Dermis blood vessel endothelial cell (primary cell): ENCODE data around the gene EFCAB6. TPM values are rescaled to one million over a fixed set of nuclear protein-coding genes. Genes with fewer than 3 reads are reported as not detected.

ENCODE experiments used
- DNase-seq: peaks from one replicate; pipeline ENCODE4 v3.0.0; 2010
- total RNA-seq: library from RNA; depleted of rRNA; stranded (reverse); fragments of >200 nt; gene quantifications from 2 replicates; pipeline ENCODE4 v1.2.3, GENCODE V29; 2014

EFCAB6 gene
- total RNA-seq, 1 donor from 2014 or later: under 0.01 TPM

DNA sequence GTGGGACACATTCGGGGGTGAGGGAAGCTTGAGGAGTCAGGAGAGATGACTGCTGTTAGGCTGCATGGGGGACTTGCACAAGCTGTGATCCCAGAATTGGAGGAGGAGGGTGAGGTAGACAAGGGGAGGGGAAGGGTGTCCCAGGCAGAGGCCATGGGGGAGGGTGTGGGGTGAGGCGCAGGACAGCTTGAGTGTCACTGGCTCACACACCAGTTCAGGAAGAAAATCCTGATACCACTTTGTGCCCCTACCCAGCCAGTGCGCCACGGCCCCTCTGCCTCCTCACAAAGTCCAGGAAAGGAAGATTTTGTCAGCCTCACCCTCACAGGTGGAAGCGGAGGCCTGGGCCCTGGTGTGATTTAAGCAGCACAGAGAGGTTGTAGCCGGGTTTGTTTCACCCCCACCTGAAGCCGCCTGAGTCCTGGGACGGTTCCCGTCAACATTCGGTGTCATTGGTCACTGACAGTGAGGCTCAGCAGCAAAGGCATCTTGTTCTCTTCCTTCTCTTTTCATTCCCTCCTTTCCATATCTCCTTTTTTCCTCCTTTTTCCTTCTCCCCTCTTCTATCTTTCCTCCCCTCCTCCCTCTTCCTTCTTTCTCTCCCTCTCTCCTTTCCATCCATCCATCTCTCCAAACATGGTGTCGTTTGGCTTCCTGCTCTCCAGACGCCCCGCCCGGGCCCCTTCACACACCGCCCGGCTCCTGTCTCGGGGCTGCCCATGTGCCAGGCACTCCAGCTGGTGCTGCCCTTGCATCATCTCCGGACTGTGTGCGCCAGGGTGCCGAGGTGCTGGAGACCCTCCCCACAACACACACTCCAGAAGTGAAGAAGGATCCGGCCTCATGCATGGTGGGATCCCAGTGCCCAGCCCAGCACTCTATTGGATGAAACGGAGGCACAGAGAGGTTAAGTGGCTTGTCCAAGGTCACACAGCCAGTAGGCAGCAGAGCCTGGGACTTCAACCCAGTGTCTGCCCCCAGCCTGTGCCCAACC, 311.0 kb downstream of the EFCAB6 start:
- DNase-seq: no peak

DNA sequence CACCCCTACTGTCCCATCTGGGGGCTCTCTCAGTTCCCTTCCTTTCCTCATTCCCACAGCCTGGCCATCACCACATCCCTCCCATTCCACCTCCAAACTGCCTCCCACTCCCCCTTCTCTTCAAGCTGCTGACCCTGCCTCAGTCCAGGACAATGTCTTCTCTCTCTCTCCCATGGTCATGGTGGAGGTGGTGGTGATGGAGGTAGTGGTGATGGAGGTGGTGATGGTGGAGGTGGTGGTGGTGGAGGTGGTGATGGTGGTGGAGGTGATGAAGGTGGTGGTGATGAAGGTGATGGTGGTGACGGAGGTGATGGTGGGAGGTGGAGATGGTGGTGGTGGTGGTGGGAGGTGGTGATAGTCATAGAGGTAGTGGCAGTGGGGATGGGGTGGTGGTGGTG, 313.2 kb downstream of the EFCAB6 start:
- DNase-seq: no peak

DNA sequence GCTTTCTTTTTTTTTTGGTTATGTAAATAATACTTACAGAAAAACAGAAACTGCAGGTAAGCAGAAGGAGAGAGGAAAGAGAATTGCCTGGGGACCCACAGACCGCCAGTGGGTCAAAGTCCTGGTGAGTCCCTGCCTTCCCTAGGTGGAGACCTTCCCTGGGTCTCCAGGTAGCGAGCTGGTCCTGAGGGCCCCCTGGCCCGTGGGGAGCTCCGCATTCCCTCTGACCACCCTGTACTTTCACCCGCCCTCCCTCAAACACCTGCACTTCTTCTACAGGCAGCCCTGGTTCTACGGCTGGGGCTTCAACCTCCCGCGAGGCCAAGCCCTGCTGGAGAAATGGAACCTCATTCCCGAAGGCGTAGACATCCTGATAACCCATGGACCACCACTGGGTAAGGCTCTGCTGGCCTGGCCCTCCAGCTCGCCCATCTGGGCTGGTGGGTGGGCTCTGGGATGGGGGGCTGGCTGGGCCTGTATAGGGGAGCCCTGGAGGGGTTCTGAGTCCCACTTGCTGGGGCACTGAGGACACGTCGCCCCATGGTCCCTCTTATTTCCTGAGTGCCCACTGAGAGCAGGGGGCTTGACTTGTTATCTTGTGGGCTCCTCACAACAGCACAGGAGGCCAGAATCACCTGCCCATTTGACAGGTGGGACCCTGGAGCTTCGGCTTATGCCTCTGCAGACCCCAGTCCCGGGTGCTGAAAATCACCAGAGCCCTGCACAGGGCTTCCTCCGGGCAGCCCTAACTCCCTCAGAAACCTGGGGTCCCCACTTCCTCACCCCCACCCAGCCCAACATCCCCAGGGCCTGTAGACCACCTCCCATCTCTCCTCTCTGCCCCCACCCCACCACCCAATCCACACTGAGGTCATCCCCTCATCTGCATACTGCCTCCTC, 313.9 kb downstream of the EFCAB6 start:
- no peak for DNase-seq

DNA sequence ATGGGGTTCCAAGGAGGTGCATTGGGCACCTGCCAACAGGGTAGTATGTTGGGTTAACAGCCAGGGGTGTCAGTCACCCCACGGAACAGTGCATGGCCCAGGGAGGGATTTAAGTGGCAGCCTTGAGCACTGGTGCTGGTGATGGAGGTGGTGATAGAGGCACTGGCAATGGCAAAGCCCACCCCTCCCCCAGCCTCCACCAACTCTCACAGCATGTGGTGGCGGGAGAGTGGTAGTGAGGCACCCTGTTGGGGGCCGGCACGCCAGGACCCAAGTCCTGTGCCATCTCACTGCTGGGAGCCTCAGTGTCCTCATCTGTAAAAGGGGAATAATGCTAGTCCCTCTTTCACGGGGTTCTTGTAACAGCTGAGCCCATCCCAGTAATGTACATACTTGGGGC, 318.8 kb downstream of the EFCAB6 start:
- DNase-seq: no peak

DNA sequence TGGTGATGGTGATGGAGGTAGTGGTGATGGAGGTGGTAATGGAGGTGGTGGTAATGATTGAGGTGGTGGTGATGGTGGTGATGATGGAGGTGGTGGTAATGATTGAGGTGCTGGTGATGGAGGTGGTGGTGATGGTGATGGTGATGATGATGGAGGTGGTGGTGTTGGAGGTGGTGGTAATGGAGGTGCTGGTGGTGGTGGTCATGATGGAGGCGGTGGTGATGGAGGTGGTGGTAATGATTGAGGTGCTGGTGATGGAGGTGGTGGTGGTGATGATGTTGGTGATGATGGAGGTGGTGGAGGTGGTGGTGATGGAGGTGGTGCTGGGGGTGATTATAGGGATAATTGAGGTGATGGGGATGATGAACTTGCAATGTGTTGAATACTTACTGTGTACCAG, 320.4 kb downstream of the EFCAB6 start:
- DNase-seq: no peak

DNA sequence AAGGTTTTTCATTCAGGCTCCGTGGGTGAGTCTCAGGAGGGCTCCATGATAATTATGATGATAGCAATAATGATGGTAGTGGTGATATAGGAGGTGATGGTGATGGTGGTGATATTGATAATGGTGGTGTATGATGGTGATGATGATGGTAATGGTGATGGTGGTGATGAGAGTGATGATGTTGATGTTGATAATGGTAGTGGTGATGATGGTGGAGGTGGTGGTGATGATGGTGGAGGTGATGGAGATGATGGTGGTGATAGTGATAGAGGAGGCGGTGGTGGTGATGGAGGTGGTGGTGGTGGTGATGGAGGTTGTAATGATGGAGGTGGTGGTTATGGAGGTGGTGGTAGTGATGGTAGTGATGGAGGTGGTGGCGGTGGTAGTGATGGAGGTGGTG, 320.9 kb downstream of the EFCAB6 start:
- DNase-seq: no peak

DNA sequence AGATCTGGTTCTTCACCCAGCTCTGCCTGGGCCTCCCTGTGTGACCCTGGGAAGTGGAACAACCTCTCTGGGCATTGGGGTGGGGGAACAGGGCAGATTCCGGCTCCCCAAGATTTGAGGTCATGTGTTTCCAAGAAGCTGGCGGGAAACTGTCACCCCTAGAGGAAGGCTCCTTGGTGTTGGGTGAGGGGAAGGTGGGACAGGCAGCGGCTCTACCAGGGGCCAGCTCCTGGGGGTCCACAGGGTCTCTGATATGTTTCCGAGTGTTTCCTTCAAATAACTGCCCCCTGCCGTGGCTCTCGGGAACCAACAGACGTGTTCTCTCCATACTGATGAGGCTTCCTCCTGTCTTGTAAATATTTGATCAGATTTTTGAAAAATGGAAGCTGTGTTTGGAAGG, 321.8 kb downstream of the EFCAB6 start:
- no peak for DNase-seq

DNA sequence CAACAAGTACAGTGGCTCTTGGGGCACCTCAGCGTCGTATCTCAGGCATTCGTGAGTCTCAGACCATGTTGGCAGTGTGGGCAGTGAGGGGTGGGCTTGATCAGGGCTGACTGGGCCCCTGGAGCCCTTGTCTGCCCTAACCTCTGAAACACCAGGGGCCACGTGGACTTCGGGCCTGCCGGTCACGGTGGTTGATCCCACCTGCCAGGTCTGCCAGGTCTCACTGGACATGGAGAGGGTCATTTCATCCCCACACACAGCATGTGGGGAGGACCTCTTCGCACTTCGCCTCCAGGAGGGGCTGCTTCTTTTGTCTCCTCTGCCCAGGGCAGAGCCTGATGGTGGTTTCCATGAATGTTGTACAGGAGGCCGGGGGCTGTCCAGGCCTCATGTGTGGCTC, 323.2 kb downstream of the EFCAB6 start:
- DNase-seq: no peak

DNA sequence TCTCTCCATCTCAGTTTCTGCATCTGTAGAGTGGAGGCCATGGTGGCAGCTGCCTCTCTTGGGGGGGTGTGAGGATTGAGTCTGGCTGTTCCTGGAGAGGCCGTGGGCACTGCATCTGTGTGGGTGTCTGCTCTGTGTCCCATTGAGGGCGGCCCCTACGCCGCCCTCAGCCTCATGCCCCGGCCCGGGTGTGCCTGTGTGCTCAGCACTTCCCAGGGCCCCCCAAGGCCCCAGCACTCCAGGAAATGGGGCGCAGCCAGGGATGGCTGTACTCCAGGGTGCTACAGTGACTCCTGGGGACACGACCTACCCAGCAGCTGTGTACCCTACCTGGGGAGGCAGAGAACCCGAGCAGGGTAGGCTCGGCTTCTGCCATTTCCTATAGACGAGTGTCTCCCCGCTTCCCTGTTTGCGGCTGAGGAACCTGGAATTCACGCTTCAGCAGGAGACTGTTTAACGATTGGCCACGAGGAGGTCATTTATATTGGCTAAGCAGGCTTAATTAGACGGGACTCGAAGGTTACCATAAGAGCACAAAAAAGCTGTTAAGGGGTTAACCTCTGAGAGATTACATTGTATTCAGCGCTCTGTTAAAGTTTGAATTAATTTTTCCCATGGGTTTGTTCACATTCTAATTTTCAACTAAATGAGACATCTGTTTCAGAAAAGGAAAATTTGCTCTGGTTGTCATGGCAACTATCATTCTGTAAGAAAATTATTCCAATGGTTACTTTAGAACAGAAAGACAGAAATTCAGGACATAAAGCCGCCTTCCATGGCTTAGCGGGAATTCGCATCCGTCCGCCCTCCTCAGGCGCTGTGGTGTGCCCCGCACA, 323.9 kb downstream of the EFCAB6 start:
- no peak for DNase-seq

DNA sequence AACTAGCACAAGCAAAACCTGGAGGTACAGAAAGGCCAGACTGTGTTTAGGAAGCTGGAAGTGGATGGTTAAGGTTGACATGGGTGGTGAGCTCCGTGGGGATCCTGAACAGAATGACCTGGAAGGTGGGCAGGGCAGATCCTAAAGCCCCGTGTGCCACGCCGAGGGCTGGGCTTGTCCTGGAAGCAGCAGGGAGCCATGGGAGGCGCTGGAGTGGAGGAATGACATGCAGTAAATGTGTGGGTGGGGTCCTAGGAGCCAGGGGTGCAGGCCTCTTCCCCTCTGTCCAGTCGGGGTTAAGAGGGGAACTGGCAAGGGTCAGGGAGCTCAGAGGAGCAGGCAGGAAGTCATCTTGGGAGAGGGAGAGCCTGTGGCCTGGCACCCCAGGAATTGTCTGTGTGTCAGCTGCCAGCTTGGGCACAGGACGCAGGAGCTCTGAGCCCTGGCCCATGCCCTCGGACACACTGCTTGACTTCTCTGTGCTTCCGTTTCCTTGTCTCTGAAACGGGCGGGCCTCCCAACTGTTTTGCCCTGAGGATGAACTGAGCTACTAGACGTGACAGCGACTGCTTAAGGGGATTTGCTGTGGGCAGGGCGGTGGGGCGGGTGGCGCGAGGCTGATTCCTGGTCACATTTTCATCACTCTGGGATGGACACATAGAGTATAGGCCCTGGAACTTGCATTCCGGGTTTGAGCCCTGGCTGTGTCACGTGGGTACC, 324.6 kb downstream of the EFCAB6 start:
- DNase-seq: no peak

DNA sequence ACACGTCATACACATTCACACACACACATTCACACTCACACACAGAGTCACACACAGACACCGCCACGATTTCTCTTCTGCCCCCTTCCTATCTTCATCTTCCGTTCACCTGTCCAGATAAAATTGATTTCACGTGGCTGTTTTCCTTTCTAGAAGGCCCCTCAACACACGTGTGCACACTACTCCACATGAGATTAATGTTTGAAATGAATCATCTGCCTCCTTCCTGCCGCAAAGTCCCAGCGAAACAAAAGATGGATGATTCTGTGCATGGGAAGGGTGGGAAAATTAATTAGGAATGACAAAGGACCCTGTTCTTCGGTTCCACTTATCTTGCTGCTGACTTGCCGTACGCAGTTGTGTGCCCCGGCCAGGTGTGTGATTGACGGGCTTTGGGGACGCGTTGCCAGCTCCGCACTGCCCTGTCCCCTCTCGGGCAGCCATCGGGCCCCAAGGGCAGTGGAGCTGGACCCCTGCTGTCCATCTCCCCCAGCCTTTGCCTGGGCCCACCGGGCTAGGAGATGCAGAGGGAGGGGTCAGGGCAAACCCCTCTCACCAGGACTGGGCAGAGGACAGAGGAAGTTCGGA, 326.5 kb downstream of the EFCAB6 start:
- DNase-seq: no peak

DNA sequence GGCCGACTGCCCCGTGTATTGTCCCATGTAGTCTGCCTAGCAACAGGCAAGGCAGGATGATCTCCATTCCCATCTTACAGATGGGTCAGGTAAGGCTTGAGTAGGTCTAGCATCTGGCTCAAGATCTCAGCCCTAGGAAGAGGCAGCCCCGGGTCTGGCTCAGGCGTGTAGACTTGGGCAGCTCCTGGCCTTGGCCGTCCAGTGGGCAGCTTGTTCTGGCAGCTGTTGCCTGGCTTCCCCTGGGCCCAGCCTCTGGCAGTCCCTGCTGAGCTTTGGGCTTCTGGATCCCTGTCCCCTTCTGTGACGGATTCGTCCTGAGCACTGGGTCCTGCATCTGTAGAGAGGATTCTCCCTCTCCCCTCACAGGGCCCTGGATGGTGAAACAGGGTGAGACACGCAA, 327.9 kb downstream of the EFCAB6 start:
- no peak for DNase-seq

DNA sequence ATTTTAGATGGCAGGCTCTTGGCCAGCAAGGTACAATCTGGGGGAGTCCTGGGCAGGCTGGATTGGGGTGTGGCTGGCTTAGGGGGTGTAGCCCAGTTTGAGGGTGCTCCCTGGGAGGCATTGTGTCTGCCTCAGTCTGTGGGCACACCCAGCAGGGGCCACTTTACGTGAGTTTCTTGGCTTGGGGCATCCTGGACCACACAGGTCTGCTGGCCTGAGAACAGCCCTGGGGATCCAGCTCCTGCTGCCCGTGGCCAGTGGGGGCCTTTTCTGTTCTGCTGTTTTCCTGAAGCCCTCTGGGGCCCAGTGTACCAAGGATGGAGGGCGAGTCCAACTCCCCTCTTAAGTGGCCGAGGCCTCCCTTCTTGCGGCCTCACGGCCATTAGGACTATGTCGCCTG, 328.4 kb downstream of the EFCAB6 start:
- no peak for DNase-seq

DNA sequence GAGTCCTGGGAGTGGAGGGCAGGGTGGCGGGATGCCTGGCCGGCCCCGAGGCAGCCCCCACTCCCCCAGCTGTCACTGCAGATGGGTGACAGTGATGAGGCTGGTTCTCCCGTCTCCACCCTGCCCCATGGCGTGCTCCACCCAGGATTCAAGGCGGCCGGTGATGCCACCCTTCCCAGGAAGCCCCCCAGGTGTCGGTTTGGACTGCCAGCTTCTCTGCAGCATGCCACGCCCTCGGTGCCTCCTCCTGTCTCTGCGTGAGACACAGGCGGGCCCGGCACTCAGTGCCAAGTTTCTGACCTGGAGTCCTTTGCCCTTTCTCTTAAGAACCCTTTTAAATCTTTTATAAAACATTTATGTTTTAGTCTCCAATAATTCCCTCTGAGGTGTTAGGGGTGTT, 328.8 kb downstream of the EFCAB6 start:
- DNase-seq: no peak

DNA sequence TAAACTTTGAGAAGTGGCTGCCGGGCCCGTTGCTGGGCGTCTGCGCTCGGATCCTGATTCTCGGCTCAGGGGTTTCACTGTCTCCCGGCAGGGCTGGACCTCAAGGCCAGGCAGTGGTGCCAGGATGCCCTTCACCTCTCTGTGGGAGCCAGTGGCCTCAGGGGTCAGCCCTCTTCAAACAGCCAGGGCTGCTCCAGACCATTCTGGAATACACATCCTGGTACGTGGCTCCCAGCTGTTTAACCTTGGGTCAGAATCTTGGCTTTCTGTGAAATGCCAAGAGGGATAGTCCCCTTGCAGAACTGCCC, 329.8 kb downstream of the EFCAB6 start:
- no peak for DNase-seq

DNA sequence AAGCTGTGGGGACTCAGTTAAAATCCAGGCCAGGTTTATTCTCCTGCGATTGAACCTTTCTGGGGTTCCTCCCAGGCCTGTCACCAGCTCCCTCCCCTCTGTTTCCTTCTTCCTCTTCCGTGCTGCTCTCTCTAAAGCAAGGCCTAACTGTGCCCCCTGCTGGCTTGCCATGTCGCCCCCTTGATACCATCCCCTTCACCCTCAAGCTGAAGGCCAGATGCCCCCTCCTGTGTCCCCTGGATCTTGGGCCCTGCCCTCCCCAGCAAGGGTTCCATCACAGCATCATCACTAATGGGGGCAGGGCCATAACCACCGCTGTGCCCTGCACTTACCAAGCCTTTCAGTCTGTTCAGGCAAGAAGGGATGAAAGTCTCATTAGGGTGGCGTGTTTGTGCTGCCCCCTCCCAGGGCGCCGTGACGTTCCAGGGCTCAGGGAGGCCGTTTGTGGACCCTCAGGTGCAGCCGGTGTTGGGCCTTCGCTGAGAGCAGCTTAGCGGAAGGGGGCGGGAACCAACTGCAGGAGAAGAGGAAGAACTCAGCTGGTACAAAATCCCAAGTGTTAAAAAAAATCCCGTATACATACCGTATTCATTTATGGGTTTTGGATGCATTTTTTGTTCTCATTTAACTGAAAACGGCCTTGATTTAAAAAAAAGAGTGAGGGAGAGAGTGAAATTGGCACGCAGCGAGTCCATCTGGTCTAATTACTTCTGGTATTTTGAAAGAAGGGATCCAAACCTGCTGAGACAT, 330.4 kb downstream of the EFCAB6 start:
- peak; percentile 24 for DNase-seq

DNA sequence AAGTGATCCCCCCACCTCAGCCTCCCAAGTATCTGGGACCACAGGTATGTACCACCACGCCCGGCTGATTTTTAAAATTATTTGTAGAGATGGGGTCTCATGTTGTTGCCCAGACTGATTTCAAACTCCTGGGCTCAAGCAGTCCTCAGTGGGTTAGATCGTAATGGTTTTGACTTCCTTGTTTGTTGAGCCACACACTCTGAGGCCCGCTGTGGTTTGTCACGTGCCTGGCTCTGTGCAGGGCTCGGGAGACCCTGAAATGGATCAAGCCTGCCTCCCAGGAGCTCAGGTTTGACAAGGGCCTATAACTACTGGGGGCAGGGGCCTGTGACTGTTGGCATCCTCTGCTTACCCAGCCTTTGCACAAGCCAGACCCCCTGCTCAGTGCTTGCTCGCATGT, 332.1 kb downstream of the EFCAB6 start:
- no peak for DNase-seq

DNA sequence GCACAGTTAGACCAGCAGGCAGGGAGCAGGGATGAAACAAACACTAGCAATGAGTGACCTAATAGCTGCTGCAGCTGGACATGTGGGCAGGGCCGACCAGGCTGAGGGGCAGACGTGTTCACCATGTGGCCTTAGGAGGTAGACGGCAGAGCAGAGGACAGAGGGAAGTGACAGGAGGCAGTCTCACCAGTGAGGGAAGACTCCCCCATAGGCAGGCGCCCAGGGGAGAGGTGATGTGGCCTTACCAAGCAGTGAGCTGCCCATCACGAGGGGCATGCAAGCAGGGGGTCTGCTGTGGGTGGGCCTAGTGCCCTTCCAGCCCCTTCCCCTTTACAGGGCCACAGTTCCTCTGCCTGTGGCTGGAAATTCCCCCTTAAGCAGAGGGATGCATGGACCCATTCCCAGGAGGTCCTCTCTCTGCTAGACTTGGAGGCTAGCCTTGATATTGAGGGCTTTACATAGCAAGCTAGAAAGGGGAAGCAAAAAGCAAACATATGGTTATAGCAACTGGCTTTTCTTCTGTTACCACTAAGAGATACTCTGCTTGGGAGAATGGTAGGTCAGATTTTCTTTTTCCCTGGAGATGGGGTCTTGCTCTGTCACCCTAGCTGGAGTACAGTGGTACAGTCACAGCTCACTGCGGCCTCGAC, 332.7 kb downstream of the EFCAB6 start:
- DNase-seq: no peak
